PC-9 (cell line): ENCODE results near the gene COL24A1.

Experiments used
- CTCF ChIP-seq: fragments of 200-600 bp; sonication (generic); conservative IDR thresholded peaks from 2 replicates; pipeline ENCODE4 v1.6.1; 2017; ENCODE audit warnings: mixed run types, antibody characterized with exemption, mild to moderate bottlenecking, moderate library complexity
- EZH2 ChIP-seq: fragments of 200-600 bp; sonication (generic); IDR thresholded peaks from 2 replicates; pipeline ENCODE4 v1.8.0; 2017; ENCODE audit warnings: antibody characterized with exemption, low read depth

DNA sequence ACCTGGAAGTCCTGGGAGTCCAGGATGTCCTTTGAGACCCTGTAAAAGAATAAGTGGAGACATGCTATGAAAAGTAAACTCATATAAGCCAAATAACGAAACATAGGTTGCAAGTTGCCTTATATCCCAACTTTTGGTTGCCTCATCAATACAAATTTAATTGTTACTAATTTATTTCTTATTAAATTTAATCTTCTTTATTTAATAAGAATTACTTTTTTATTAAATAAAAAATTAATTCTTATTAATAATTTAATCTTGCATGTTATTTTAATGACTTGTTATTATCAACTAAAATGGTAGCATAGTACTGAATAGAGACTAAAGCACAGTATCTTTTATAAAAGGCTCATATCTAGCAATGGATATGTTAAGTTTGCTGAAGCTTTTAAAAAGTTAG lies 92.9 kb downstream of the COL24A1 start:
- TF ChIP-seq CTCF (no peak), EZH2 (no peak)
